ENCODE measurements around the gene HES7. TPM values are rescaled to one million over a fixed set of nuclear protein-coding genes. Genes with fewer than 3 reads are reported as not detected.

Gene HES7
- total and polyA plus RNA-seq, 9 of the 15 experiments (the other 6 are each of a cell fraction or from before 2014, with no cell fraction given): 0.03 to 1.7 (median 0.14) TPM; not detected in 1

GRCh38 chr17:8122924-8123694, 797 bp downstream of the HES7 start:
- H4K20me1 ChIP-seq (replicated peaks; ENCODE audit: control insufficient read depth, insufficient read depth, low read length): peaks cover 8% of the 10 kb centered on the region; the same call in 1 of the 2 replicates
- ChIA-PET POLR2A (interaction anchor here (0.6 to 2.1 kb wide), 2 partner anchors 15 to 50 kb away, joined by 3 to 5 read pairs; no protein-coding TSS in a partner anchor), CTCF (ENCODE audit: low intra/inter-chr PET ratio) (no interaction called here)
- peak overlapping the region; percentile 87 for H3K4me2 ChIP-seq (ENCODE audit: insufficient read depth, low read length)
- FAIRE-seq: no peak
- H3K4me1 ChIP-seq (replicated peaks in 1 of 2; ENCODE audit: control insufficient read depth in 2 of 2, insufficient read depth in 2 of 2, low read length in 2 of 2): peaks cover 26 to 69% of the 10 kb centered on the region in 2 experiments
- H3K9me1 ChIP-seq (ENCODE audit: control insufficient read depth, insufficient read depth, low read length): no peaks in the 10 kb centered on the region
- intact Hi-C loops (cut with micrococcal nuclease): loop anchor here (5.0 to 10.0 kb wide), 3 partner anchors 49 to 288 kb away; partner anchors contain the start of gene KDM6B
- no TSS peak for BruUV-seq (replicated peaks)
- H2AFZ ChIP-seq (ENCODE audit: low read depth, low read length): peak overlapping the region; percentile 82
- in situ Hi-C loops (cut with MboI): loop anchor here (5.0 kb wide), 2 partner anchors 99 to 179 kb away; no protein-coding TSS in a partner anchor
- peak overlapping the region in 1 of 2 experiments; percentile 85; a peak in 2 of 4 replicates for H3K9ac ChIP-seq (ENCODE audit: insufficient read depth in 1 of 2, low read depth in 2 of 2, low read length in 2 of 2)
- no peaks in the 10 kb centered on the region for H3K9me3 ChIP-seq (replicated peaks; ENCODE audit: control insufficient read depth, insufficient read depth, low read depth, low read length)
- DNase-seq (ENCODE audit: extremely low read depth in 1 of 4, low spot score in 3 of 4): peak in 1 of 4 experiments; percentile 24
- no peak overlapping the region for H3K27ac ChIP-seq (ENCODE audit: extremely low read depth, low read depth, low read length)
- peak overlapping the region; percentile 65 for H3K4me3 ChIP-seq
- no peaks in the 10 kb centered on the region for H3K79me2 ChIP-seq (ENCODE audit: control insufficient read depth, insufficient read depth, low read length)
- no peaks in the 10 kb centered on the region for H3K36me3 ChIP-seq (ENCODE audit: control insufficient read depth, insufficient read depth, low read length)
- WGBS (ENCODE audit: insufficient coverage, low coverage, missing lambda C conversion rate): 6% methylated on average over 32 of the region's 55 CpGs
- H3K27me3 ChIP-seq (ENCODE audit: control insufficient read depth in 2 of 2, insufficient read depth in 2 of 2, low read length in 2 of 2): 0 out of 5 replicates have a peak, but pooled peaks cover 0 to 11% of the 10 kb centered on the region in 2 experiments
- ATAC-seq: no peak
- TF ChIP-seq CHCHD3 (CRISPR knock-in tag; IDR thresholded peaks at IDR 0.05): no peak
- TF ChIP-seq BHLHE40 (IDR thresholded peaks at IDR 0.05; ENCODE audit: low read length): peak; percentile 73
- TF ChIP-seq HNRNPUL1 (IDR thresholded peaks at IDR 0.05; ENCODE audit: low read length): no peak
- TF ChIP-seq ZNF146 (CRISPR knock-in tag; IDR thresholded peaks at IDR 0.05; ENCODE audit: unreplicated experiment): no peak
- TF ChIP-seq ATF2 (CRISPR knock-in tag; IDR thresholded peaks at IDR 0.05): no peak
- TF ChIP-seq SAFB2 (IDR thresholded peaks at IDR 0.05; ENCODE audit: borderline replicate concordance, low read depth, low read length, severe bottlenecking): no peak
- TF ChIP-seq E2F6 (IDR thresholded peaks at IDR 0.05; ENCODE audit: borderline replicate concordance in 1 of 2, extremely low read depth in 1 of 2, insufficient read depth in 1 of 2, insufficient read length in 1 of 2, low read depth in 1 of 2, low read length in 1 of 2, poor library complexity in 1 of 2, severe bottlenecking in 1 of 2): peak in 1 of 2 experiments; percentile 83
- no peak for TF ChIP-seq HSF4 (CRISPR knock-in tag; IDR thresholded peaks at IDR 0.05; ENCODE audit: borderline replicate concordance)
- no peak for TF ChIP-seq SIN3A (IDR thresholded peaks at IDR 0.05; ENCODE audit: borderline replicate concordance in 2 of 2, control insufficient read depth in 1 of 2, low read depth in 2 of 2, low read length in 2 of 2)
- no peak for TF ChIP-seq SIRT6 (IDR thresholded peaks at IDR 0.05; ENCODE audit: low read depth, low read length)
- no peak for TF ChIP-seq ZFP1 (CRISPR knock-in tag; IDR thresholded peaks at IDR 0.05)
- TF ChIP-seq ZNF444 (CRISPR knock-in tag; IDR thresholded peaks at IDR 0.05): no peak
- no peak for TF ChIP-seq BRF2 (IDR thresholded peaks at IDR 0.05; ENCODE audit: borderline replicate concordance, insufficient read depth, insufficient read length)
- TF ChIP-seq KHSRP (IDR thresholded peaks at IDR 0.05): no peak
- TF ChIP-seq ASH1L (IDR thresholded peaks at IDR 0.05; ENCODE audit: borderline replicate concordance, low read depth, partially characterized antibody): no peak
- no peak for TF ChIP-seq SOX6 (IDR thresholded peaks at IDR 0.05)
- no peak for TF ChIP-seq TBP (optimal IDR thresholded peaks at IDR 0.05; ENCODE audit: low read depth, low read length)
- TF ChIP-seq FOXA3 (CRISPR knock-in tag; conservative IDR thresholded peaks at IDR 0.05 in 1 of 2, IDR thresholded peaks at IDR 0.05 in 1 of 2): no peak

Data from K562 (cell line).